Skeletal muscle tissue (tissue), 4 donors: ENCODE data around the gene PGBD5. TPM values are rescaled to one million over a fixed set of nuclear protein-coding genes. Genes with fewer than 3 reads are reported as not detected.
A peak's percentile ranks its signal among the peaks of the same experiment; 100 is the strongest.

Experiments used
- H3K27ac ChIP-seq: one replicate; pipeline ENCODE4 v1.7.0; 2013; ENCODE audit warnings: mild to moderate bottlenecking, low read depth, low read length, inconsistent platforms
- H3K27me3 ChIP-seq, 3 donors: one replicate each; pipeline ENCODE4 v1.7.0; 2013; ENCODE audit warnings: low read length in 3 of 3; ENCODE audit not compliant: control insufficient read depth in 3 of 3, insufficient read depth in 3 of 3
- H3K36me3 ChIP-seq, 3 donors: one replicate each; pipeline ENCODE4 v1.7.0; 2013; ENCODE audit warnings: low read length in 3 of 3; ENCODE audit not compliant: control insufficient read depth in 3 of 3, insufficient read depth in 3 of 3
- H3K4me1 ChIP-seq, 3 donors: one replicate each; pipeline ENCODE4 v1.7.0; 2013; ENCODE audit warnings: low read length in 3 of 3, mild to moderate bottlenecking in 3 of 3; ENCODE audit not compliant: control insufficient read depth in 3 of 3, insufficient read depth in 3 of 3
- H3K4me3 ChIP-seq, 3 donors: one replicate each; pipeline ENCODE4 v1.7.0; 2013; ENCODE audit warnings: low read length in 3 of 3
- H3K9ac ChIP-seq, 3 donors: one replicate each; pipeline ENCODE4 v1.7.0; 2013; ENCODE audit warnings: low read length in 3 of 3, mild to moderate bottlenecking in 3 of 3, moderate library complexity in 2 of 3, low read depth in 1 of 3
- H3K9me3 ChIP-seq, 3 donors: one replicate each; pipeline ENCODE4 v1.7.0; 2013; ENCODE audit warnings: low read length in 3 of 3; ENCODE audit not compliant: control insufficient read depth in 3 of 3
- total RNA-seq: library from RNA; depleted of rRNA; stranded (reverse); fragments of >200 nt; gene quantifications from one replicate; pipeline ENCODE4 v1.2.3, GENCODE V29; 2014
- donor health status: Osteomylitis.

The PGBD5 gene
- total RNA-seq, 1 donor from 2014 or later: 5.7 TPM

DNA sequence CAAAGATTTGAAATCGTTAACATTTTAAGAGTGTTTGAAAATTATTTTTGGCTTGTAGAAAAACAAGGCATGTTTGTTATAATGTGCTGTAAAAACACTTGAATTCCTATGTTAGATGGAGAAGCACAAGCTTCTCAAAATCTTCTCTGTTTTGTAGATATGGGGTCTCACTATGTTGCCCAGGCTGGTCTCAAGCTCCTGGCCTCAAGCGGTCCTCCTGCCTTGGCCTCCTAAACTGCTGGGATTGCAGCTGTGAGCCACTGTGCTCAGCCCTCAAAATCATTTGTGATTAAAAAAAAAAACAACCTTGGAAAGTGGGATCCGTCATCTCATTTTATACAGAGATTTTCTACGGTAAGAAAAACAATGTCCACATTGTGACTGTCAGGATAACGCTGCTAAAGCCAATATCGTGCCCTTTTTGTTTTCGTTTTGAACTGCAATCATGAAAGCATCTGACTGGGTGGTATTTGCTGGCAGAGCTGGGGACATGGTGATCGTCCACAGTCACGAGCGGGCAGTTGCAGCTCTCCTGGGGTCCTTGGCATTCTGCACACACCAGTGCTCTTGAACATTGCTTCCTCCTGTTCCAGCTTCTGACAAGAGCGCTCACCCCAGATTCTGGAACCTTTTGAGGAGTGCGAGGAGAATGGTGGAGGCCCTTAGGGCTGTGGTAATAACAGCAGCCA is 112.5 kb downstream of the PGBD5 start:
- Histone ChIP-seq H3K27ac (no peak overlapping the region), H3K4me1 (peaks cover 5 to 12% (median 10%) of the 10 kb centered on the region in 3 donors), H3K4me3 (no peak overlapping the region), H3K27me3 (peaks cover 0 to 4% (median 0%) of the 10 kb centered on the region in 3 donors), H3K9me3 (no peaks in the 10 kb centered on the region), H3K36me3 (no peaks in the 10 kb centered on the region), H3K9ac (no peak overlapping the region)

DNA sequence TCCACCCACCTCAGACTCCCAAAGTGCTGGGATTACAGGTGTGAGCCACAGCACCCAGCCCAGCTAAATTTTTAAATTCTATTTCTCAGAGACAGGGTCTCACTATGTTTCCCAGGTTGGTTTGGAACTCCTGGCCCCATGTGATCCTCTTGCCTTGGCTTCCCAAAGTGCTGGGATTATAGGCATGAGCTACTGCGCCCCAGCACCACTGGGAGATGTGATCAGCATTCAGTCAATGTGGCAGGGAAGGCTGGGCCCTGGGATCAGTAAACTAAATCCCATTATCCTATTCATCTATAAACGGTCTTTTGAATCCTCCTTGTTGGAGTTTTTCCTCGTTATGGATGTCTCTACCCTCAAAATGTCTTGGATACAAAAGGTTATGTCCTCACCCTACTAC is 113.5 kb downstream of the PGBD5 start:
- H3K36me3 ChIP-seq: no peaks in the 10 kb centered on the region
- no peaks in the 10 kb centered on the region for H3K9me3 ChIP-seq
- no peak overlapping the region for H3K27ac ChIP-seq
- peaks cover 2 to 6% (median 4%) of the 10 kb centered on the region in 3 donors for H3K4me1 ChIP-seq
- H3K9ac ChIP-seq: no peak overlapping the region
- no peak overlapping the region for H3K4me3 ChIP-seq
- H3K27me3 ChIP-seq: peaks cover 0 to 4% (median 0%) of the 10 kb centered on the region in 3 donors

DNA sequence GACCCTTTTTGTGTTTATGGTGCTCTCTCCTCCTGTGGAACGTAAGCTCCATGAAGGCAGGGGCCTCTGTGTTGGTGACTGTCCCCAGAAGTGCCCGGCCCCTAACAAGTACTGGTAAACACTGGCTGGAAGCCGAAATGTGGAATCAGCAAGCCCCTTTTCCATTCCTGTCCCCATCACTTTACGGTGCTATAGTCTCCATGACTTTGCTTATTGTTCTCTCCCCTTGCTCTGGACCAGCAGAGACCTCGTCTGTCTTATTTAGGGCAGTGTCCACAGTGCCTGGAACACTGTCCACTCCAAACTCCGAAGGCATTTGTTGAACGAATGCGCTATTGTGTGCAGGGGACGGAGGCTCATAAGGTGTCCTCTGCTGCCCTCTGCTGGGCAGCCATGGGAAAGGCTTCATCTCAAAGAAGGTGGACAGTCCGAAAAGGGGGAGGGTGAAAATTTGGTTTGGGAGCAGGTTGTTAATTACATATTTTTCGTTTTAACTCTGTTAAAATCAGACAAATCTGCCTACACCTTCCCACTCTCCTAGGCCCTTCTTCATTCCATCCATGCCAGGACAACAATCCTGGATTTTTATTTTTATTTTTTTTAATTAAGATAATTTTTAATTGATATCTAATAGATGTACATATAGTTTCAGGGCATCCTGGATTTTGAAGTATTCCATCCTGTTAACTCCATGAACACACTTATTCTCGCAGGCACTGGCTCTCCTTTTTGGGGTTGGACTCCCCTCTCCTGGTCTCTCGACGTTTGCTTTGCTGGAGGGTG is 115.6 kb downstream of the PGBD5 start:
- Histone ChIP-seq H3K27me3 (peaks cover 0 to 4% (median 0%) of the 10 kb centered on the region in 3 donors), H3K4me1 (peaks cover 2 to 7% (median 4%) of the 10 kb centered on the region in 3 donors), H3K9ac (peak overlapping the region in 1 of 3 donors; percentile 51), H3K9me3 (no peaks in the 10 kb centered on the region), H3K27ac (no peak overlapping the region), H3K4me3 (no peak overlapping the region), H3K36me3 (no peaks in the 10 kb centered on the region)

DNA sequence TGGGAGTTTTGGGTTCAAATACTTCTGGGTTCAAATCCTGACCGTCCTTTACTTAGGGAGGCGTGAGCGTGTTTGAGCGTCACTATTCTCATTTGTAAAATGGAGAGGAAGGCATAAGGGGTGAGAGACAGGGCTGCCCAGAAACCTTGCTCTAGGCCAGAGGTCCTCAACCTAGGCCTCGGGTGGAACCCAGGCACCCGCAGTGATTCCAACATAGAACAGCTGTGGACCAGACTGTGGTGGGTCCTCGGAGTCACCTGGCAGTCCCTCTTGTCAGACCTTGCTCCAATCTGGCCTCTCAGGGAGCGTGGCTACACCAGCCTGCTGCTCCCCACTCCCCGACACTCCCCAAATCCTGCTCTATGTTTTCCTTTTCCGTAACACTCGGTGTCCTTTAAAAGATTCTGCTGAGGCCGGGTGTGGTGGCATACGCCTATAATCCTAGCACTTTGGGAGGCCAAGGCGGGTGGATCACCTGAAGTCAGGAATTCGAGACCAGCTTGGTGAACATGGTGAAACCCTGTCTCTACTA is 116.4 kb downstream of the PGBD5 start:
- no peaks in the 10 kb centered on the region for H3K36me3 ChIP-seq
- H3K27me3 ChIP-seq: peaks cover 0 to 4% (median 0%) of the 10 kb centered on the region in 3 donors
- no peak overlapping the region for H3K4me3 ChIP-seq
- no peaks in the 10 kb centered on the region for H3K9me3 ChIP-seq
- H3K27ac ChIP-seq: no peak overlapping the region
- peaks cover 4 to 13% (median 5%) of the 10 kb centered on the region in 3 donors for H3K4me1 ChIP-seq
- no peak overlapping the region for H3K9ac ChIP-seq

DNA sequence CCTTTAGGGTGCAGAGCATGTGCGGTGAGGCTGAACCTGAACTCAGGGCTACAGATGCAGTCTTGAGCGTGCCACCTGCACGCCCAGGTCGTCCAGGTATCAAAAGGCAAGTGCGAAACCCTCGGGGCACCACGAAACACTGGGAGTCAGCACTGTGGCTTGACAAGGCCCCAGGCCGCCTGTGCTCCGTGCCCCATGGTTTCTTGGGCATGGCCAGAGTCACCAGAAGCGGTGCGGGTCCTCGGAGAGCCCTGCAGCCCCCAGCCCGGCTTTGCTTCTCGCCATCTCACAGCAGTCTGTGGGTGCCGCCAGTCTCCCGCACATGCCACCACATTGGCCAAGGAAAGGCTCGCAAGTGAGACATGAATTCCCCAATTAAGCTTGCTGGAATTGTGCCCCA is 117.3 kb downstream of the PGBD5 start:
- Histone ChIP-seq H3K36me3 (no peaks in the 10 kb centered on the region), H3K27ac (no peak overlapping the region), H3K4me1 (peaks cover 6 to 13% (median 10%) of the 10 kb centered on the region in 3 donors), H3K4me3 (no peak overlapping the region), H3K9me3 (no peaks in the 10 kb centered on the region), H3K27me3 (peaks cover 0 to 4% (median 0%) of the 10 kb centered on the region in 3 donors), H3K9ac (no peak overlapping the region)

DNA sequence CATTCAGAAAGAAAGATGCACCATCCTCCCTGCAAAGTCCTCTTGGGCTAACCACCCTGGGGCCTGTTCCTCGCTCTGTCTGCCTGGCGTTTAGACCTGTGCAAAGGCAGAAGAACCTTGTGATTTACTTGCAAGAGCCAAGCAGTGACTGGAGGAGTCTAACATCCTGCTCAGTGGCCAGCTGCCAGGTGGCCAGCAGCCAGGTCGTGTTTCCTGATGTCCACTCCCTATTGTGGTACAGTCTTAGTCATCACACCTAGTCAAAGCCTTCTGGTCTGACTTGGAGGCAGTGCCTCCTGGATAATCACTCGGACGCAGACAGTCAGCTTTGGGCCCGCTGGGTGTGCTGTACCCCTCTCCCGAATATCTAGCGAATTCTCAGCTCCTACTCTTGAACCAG is 118.1 kb downstream of the PGBD5 start:
- H3K36me3 ChIP-seq: no peaks in the 10 kb centered on the region
- H3K9ac ChIP-seq: no peak overlapping the region
- no peak overlapping the region for H3K27ac ChIP-seq
- H3K4me1 ChIP-seq: peaks cover 10 to 15% (median 13%) of the 10 kb centered on the region in 3 donors
- no peaks in the 10 kb centered on the region for H3K9me3 ChIP-seq
- H3K4me3 ChIP-seq: no peak overlapping the region
- H3K27me3 ChIP-seq: peaks cover 0 to 4% (median 0%) of the 10 kb centered on the region in 3 donors

DNA sequence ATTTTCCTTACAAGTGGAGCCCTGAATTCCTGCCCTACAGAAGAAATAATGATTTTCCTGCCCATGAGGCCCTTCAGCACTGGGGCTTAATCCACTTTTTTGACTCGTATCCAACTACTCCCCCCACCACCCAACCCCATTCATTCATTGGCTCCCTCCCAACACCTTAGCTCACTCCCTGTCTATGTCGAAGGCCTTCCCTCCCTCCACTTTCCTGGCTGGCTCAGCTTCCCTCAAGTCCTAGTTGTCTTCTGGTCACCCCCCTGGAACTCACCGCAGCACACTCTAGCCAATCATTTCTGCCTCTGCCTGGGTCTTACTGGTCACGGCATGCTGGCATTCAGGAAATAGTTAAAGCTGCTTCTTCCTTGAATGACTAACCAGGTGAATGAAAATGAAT is 118.9 kb downstream of the PGBD5 start:
- H3K4me1 ChIP-seq: peaks cover 10 to 15% (median 13%) of the 10 kb centered on the region in 3 donors
- no peaks in the 10 kb centered on the region for H3K9me3 ChIP-seq
- H3K9ac ChIP-seq: no peak overlapping the region
- no peak overlapping the region for H3K4me3 ChIP-seq
- H3K36me3 ChIP-seq: no peaks in the 10 kb centered on the region
- no peaks in the 10 kb centered on the region for H3K27me3 ChIP-seq
- no peak overlapping the region for H3K27ac ChIP-seq

DNA sequence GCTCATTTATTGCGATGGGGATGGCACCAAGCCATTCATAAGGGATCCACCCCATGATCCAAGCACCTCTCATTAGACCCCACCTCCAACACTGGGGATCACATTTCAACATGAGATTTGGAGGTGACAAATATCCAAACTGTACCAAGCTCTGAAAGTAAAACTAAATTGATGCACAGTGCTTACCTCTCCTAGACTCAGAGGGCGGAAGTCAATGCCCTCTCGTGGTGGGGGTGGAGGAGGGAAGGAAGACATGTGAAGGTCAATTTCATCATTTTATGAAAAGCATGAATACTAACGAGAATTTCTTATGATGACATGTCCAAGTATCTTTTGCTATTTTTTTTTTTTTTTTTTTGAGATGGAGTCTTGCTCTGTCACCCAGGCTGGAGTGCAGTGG is 120.0 kb downstream of the PGBD5 start:
- H3K9me3 ChIP-seq: no peaks in the 10 kb centered on the region
- H3K36me3 ChIP-seq: no peaks in the 10 kb centered on the region
- peaks cover 12 to 15% (median 13%) of the 10 kb centered on the region in 3 donors for H3K4me1 ChIP-seq
- H3K9ac ChIP-seq: no peak overlapping the region
- no peaks in the 10 kb centered on the region for H3K27me3 ChIP-seq
- no peak overlapping the region for H3K27ac ChIP-seq
- H3K4me3 ChIP-seq: no peak overlapping the region

DNA sequence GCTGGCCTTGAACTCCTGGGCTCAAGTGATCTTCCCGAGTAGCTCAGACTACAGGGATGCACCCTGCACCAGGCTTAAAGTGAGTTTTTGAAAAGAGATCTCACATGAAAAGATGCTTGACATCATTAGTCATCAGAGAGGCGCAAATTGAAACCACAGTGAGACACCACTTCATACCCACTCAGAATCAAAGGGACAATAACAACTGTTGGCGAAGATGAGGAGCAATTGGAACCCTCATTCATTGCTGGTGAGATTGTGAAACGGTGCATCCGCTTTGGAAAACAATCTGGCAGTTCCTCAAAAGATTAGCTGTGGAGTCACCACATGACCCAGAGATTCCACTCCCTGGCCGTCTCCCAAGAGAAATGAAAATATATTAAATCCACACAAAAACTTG is 122.3 kb downstream of the PGBD5 start:
- Histone ChIP-seq H3K27ac (peak overlapping the region; percentile 5), H3K36me3 (no peaks in the 10 kb centered on the region), H3K9ac (no peak overlapping the region), H3K4me1 (peaks cover 10 to 11% (median 10%) of the 10 kb centered on the region in 3 donors), H3K9me3 (no peaks in the 10 kb centered on the region), H3K4me3 (no peak overlapping the region), H3K27me3 (no peaks in the 10 kb centered on the region)

DNA sequence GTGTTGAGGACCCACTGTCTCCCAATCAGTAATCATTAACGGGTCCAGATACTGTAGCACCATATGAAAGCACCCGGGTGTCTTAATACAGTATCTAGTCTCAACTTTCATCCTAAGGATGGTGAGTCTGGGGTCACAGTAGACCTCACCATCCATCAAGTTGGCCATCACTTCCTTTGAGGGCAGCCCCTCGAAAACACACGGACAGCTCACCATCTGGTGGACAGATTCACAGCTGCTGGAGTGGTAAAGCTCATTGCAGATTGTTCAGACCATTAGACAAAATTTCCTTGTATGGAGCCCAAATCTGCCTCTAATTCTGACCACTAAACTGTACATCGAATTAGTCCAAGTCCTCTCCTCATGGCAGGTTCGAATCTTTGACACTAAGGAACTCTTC is 123.1 kb downstream of the PGBD5 start:
- H3K4me3 ChIP-seq: no peak overlapping the region
- H3K27me3 ChIP-seq: no peaks in the 10 kb centered on the region
- H3K4me1 ChIP-seq: peaks cover 9 to 11% (median 10%) of the 10 kb centered on the region in 3 donors
- no peaks in the 10 kb centered on the region for H3K9me3 ChIP-seq
- H3K9ac ChIP-seq: no peak overlapping the region
- H3K27ac ChIP-seq: no peak overlapping the region
- H3K36me3 ChIP-seq: no peaks in the 10 kb centered on the region
